H1 (cell line): ENCODE data around the gene PPP1R13B. TPM values are rescaled to one million over a fixed set of nuclear protein-coding genes. Genes with fewer than 3 reads are reported as not detected.
A peak's percentile ranks its signal among the peaks of the same experiment; 100 is the strongest.

Experiments
- CTCF ChIA-PET: fragments of 300-600 bp; sonication (Branson Sonifier 250); formaldehyde crosslinking; loops from one replicate; lab custom pipeline; 2021; ENCODE audit not compliant: partially characterized antibody; lab: Charles Lee
- POLR2A ChIA-PET: fragments of 300-600 bp; sonication (Branson Sonifier 250); formaldehyde crosslinking; loops from one replicate; lab custom pipeline; 2021; ENCODE audit warnings: inconsistent platforms; ENCODE audit not compliant: partially characterized antibody; lab: Charles Lee
- DNase-seq, 2 experiments: peaks; one replicate each; pipeline versions ENCODE4 v3.0.0 to v3.0.0-alpha.2; 2010 to 2022; ENCODE audit warnings: low spot score in 2 of 2, low read depth in 1 of 2, mixed read lengths in 1 of 2
- FAIRE-seq: peaks from 2 replicates; lab custom pipeline; 2011; peaks lifted over from hg19 to GRCh38; lab: Jason Lieb, UNC
- H2AFZ ChIP-seq: 2 replicates; pipeline ENCODE4 v1.8.1; 2012; ENCODE audit warnings: low read length, inconsistent platforms
- H2AK5ac ChIP-seq: 2 replicates; pipeline ENCODE4 v1.6.1; 2013; ENCODE audit warnings: low read depth, low read length
- H2BK120ac ChIP-seq: replicated peaks from 2 replicates; pipeline ENCODE3; 2013; ENCODE audit warnings: low read depth, low read length, inconsistent platforms
- H2BK12ac ChIP-seq: 2 replicates; pipeline ENCODE4 v1.6.1; 2013; ENCODE audit warnings: low read depth, low read length
- H2BK15ac ChIP-seq: 2 replicates; pipeline ENCODE4 v1.6.1; 2013; ENCODE audit warnings: low read length
- H2BK20ac ChIP-seq: 2 replicates; pipeline ENCODE4 v1.6.1; 2013; ENCODE audit warnings: low read length
- H2BK5ac ChIP-seq: 2 replicates; pipeline ENCODE4 v1.6.1; 2013; ENCODE audit warnings: low read depth, low read length
- H3K14ac ChIP-seq: 2 replicates; pipeline ENCODE4 v1.6.1; 2013; ENCODE audit warnings: inconsistent platforms; ENCODE audit not compliant: insufficient read length
- H3K18ac ChIP-seq: 2 replicates; pipeline ENCODE4 v1.6.1; 2013; ENCODE audit warnings: low read length; ENCODE audit errors: extremely low read depth
- H3K23ac ChIP-seq: 2 replicates; pipeline ENCODE4 v1.6.1; 2013; ENCODE audit warnings: inconsistent platforms; ENCODE audit not compliant: insufficient read length
- H3K23me2 ChIP-seq: 2 replicates; pipeline ENCODE4 v1.6.1; 2013; ENCODE audit warnings: low read depth, low read length
- H3K27ac ChIP-seq: 2 replicates; pipeline ENCODE4 v1.6.1; 2011; ENCODE audit warnings: low read depth, low read length, inconsistent platforms
- H3K27me3 ChIP-seq, 4 experiments: replicated peaks in 1 of 4; 1 replicate in 1 of 4; 2 replicates in 3 of 4; pipeline versions ENCODE4 v1.6.1 to v1.8.1; 2011 to 2013; ENCODE audit warnings: low read length in 3 of 4, mild to moderate bottlenecking in 3 of 4, inconsistent platforms in 2 of 4, mixed read lengths in 2 of 4, moderate library complexity in 1 of 4; ENCODE audit not compliant: control insufficient read depth in 3 of 4, insufficient read depth in 3 of 4; ENCODE audit errors: extremely low read depth in 1 of 4
- H3K36me3 ChIP-seq, 4 experiments: 2 replicates each; pipeline versions ENCODE4 v1.6.1 to v1.8.1; 2011 to 2013; ENCODE audit warnings: mild to moderate bottlenecking in 4 of 4, low read length in 3 of 4, moderate library complexity in 2 of 4, control low read depth in 1 of 4, inconsistent platforms in 1 of 4; ENCODE audit not compliant: insufficient read depth in 4 of 4, control insufficient read depth in 2 of 4
- H3K4ac ChIP-seq: replicated peaks from 2 replicates; pipeline ENCODE3; 2013; ENCODE audit warnings: low read length, low read depth, mixed read lengths, inconsistent platforms; ENCODE audit not compliant: insufficient read length
- H3K4me1 ChIP-seq, 4 experiments: replicated peaks in 1 of 4; 1 replicate in 1 of 4; 2 replicates in 3 of 4; pipeline versions ENCODE4 v1.6.1 to v1.8.1; 2011 to 2013; ENCODE audit warnings: low read length in 3 of 4, inconsistent platforms in 2 of 4, mixed read lengths in 1 of 4; ENCODE audit not compliant: insufficient read depth in 4 of 4, control insufficient read depth in 3 of 4
- H3K4me2 ChIP-seq, 2 experiments: 2 replicates each; pipeline versions ENCODE4 v1.6.1 to v1.8.1; 2011 to 2013; ENCODE audit warnings: low read depth in 2 of 2, low read length in 2 of 2, control low read depth in 1 of 2, inconsistent platforms in 1 of 2, mild to moderate bottlenecking in 1 of 2; ENCODE audit not compliant: insufficient read depth in 1 of 2
- H3K4me3 ChIP-seq, 4 experiments: fragments of 200-600, 300-600 bp in 1 of 4; sonication (generic), shearing (Covaris generic), sonication (Bioruptor Twin) in 1 of 4; 2 replicates each; pipeline versions ENCODE4 v1.5.1 to v1.8.1; 2011 to 2016; ENCODE audit warnings: low read length in 4 of 4, low read depth in 3 of 4, control low read depth in 2 of 4, inconsistent platforms in 2 of 4, mild to moderate bottlenecking in 2 of 4, mixed read lengths in 1 of 4, moderate library complexity in 1 of 4; ENCODE audit not compliant: insufficient read depth in 2 of 4; ENCODE audit errors: extremely low read depth in 1 of 4
- H3K56ac ChIP-seq: replicated peaks from 2 replicates; pipeline ENCODE3; 2013; ENCODE audit warnings: low read depth, mild to moderate bottlenecking, mixed read lengths, low read length, inconsistent platforms; ENCODE audit not compliant: insufficient read length
- H3K79me1 ChIP-seq: 2 replicates; pipeline ENCODE4 v1.6.1; 2013; ENCODE audit warnings: low read depth, low read length, control low read depth
- H3K79me2 ChIP-seq, 2 experiments: 2 replicates each; pipeline versions ENCODE4 v1.6.1 to v1.8.1; 2012 to 2013; ENCODE audit warnings: low read length in 2 of 2, mild to moderate bottlenecking in 2 of 2, inconsistent platforms in 1 of 2; ENCODE audit not compliant: insufficient read depth in 2 of 2, control insufficient read depth in 1 of 2
- H3K9ac ChIP-seq, 4 experiments: replicated peaks in 1 of 4; 1 replicate in 1 of 4; 2 replicates in 3 of 4; pipeline versions ENCODE4 v1.6.1 to v1.8.1; 2011 to 2013; ENCODE audit warnings: low read depth in 3 of 4, low read length in 3 of 4, control low read depth in 2 of 4, mild to moderate bottlenecking in 2 of 4, moderate library complexity in 2 of 4, inconsistent platforms in 1 of 4; ENCODE audit errors: extremely low read depth in 1 of 4
- H3K9me3 ChIP-seq, 2 experiments: 2 replicates each; pipeline versions ENCODE4 v1.6.1 to v1.8.1; 2012 to 2013; ENCODE audit warnings: mild to moderate bottlenecking in 2 of 2, moderate library complexity in 2 of 2, control low read depth in 1 of 2, inconsistent platforms in 1 of 2, low read depth in 1 of 2, low read length in 1 of 2, mixed read lengths in 1 of 2; ENCODE audit not compliant: insufficient read depth in 2 of 2
- H4K20me1 ChIP-seq, 2 experiments: replicated peaks in 1 of 2; 2 replicates each; pipeline versions ENCODE3 to v1.8.1; 2011 to 2013; ENCODE audit warnings: inconsistent platforms in 2 of 2, low read length in 2 of 2, mild to moderate bottlenecking in 1 of 2; ENCODE audit not compliant: insufficient read depth in 2 of 2, control insufficient read depth in 1 of 2
- H4K5ac ChIP-seq: 2 replicates; pipeline ENCODE4 v1.6.1; 2013; ENCODE audit warnings: low read length, low read depth, mixed read lengths, inconsistent platforms; ENCODE audit not compliant: insufficient read length
- H4K8ac ChIP-seq: 2 replicates; pipeline ENCODE4 v1.8.0; 2013; ENCODE audit warnings: mild to moderate bottlenecking, moderate library complexity, low read length, inconsistent platforms; ENCODE audit not compliant: insufficient read depth; ENCODE audit errors: extremely low read depth
- H4K91ac ChIP-seq: replicated peaks from 2 replicates; pipeline ENCODE3; 2013; ENCODE audit warnings: low read length, mixed read lengths, inconsistent platforms; ENCODE audit not compliant: insufficient read length
- CEBPB ChIP-seq: IDR thresholded peaks from 2 replicates; pipeline ENCODE4 v1.6.1; 2012; ENCODE audit warnings: low read depth, low read length
- HDAC6 ChIP-seq: IDR thresholded peaks from one replicate; pipeline ENCODE4 v1.7.1; 2012; ENCODE audit warnings: low read depth, mild to moderate bottlenecking, inconsistent platforms, low read length, moderate library complexity
- NRF1 ChIP-seq: IDR thresholded peaks from 2 replicates; pipeline ENCODE4 v1.6.1; 2011; ENCODE audit warnings: mild to moderate bottlenecking, low read depth, low read length, improper control_type of control experiment
- SIX5 ChIP-seq: IDR thresholded peaks from 2 replicates; pipeline ENCODE4 v1.6.1; 2011; ENCODE audit warnings: mild to moderate bottlenecking, low read depth, low read length
- WGBS, 2 experiments: shearing (Covaris generic) in 1 of 2; methylation state at CpG; one replicate each; pipeline versions ENCODE4 v1.1.6 to v1.1.7; 2013 to 2015; ENCODE audit warnings: low lambda C conversion rate in 2 of 2, mixed read lengths in 2 of 2, inconsistent platforms in 1 of 2, low coverage in 1 of 2, missing lambda C conversion rate in 1 of 2; ENCODE audit not compliant: insufficient replicate concordance in 2 of 2, insufficient coverage in 1 of 2, insufficient read length in 1 of 2; ENCODE audit errors: extremely low coverage in 1 of 2, missing lambda C conversion rate in 1 of 2; 5-methylcytosine and 5-hydroxymethylcytosine counted together
- polyA plus RNA-seq, 7 experiments: library from polyadenylated mRNA; depleted of rRNA in 3 of 7; stranded (reverse) in 5 of 7; unstranded in 2 of 7; fragments of >200 nt in 5 of 7; fragments of 200-250 nt in 2 of 7; gene quantifications; 1 replicate in 5 of 7; 2 replicates in 1 of 7; 4 replicates in 1 of 7; pipeline versions ENCODE4 v1.2.1 to v1.2.3, GENCODE V29; 2011 to 2013; ENCODE audit warnings: missing spikeins in 2 of 7, mixed read lengths in 2 of 7
- total RNA-seq: library from RNA; stranded (reverse); fragmentation: NEBNext Ultra II Directional; extraction: Animal tissue kit (Norgen Biotek cat#: 25700); gene quantifications from 2 replicates; pipeline ENCODE4 v1.2.1, GENCODE V29; 2021
- TF ChIP-seq, protein P1 (sequence below): IDR thresholded peaks from 2 replicates; pipeline ENCODE4 v1.6.1; 2011; ENCODE audit warnings: low read depth, mild to moderate bottlenecking, low read length; ENCODE audit not compliant: insufficient read depth

The PPP1R13B gene
- total and polyA plus RNA-seq, 2 of the 8 experiments (the other 6 are each of a cell fraction or from before 2014, with no cell fraction given): 2.6 to 8.9 TPM

DNA sequence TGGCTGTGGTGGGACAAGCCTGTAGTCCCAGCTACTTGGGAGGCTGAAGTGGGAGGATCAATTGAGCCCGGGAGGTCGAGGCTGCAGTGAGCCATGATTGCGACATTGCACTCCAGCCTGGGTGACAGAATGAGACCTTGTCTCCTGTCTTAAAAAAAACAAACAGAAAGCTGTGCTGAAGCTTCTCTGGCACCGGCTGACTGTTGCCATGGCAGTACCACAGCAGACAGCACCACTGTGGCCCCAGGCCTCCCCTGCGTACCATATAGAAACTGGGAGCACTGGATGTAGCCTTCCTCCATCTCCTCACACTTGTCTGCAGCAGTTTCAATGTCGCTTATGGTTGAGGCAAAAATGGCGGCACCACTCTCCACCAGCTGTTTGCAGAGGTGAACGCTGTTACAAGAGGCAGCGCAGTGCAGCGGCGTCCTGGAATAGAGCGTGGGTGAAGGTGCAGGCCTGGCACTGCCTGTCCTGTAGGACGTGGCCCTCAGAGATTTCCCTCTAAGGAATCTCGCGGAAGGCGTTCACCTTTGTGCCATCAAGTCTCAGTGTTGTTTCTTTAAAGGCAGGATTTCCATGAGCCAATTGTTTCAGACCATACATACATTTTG is 109.8 kb downstream of the PPP1R13B start:
- Histone ChIP-seq H3K56ac (no peak overlapping the region), H3K4me2 (no peak overlapping the region), H3K4me1 (peaks cover 0 to 3% (median under 1%) of the 10 kb centered on the region in 4 experiments; a peak in 3 of 7 replicates), H3K27ac (no peak overlapping the region), H2BK120ac (no peak overlapping the region), H3K79me2 (no peaks in the 10 kb centered on the region), H3K79me1 (no peaks in the 10 kb centered on the region), H3K23ac (no peak overlapping the region), H4K20me1 (peaks cover 0 to 6% of the 10 kb centered on the region in 2 experiments), H4K5ac (no peak overlapping the region), H4K91ac (no peak overlapping the region), H3K9me3 (no peaks in the 10 kb centered on the region), H2BK5ac (no peak overlapping the region), H3K18ac (no peak overlapping the region), H2BK15ac (no peak overlapping the region), H4K8ac (no peak overlapping the region), H3K4ac (no peak overlapping the region), H3K23me2 (no peaks in the 10 kb centered on the region), H3K27me3 (no peaks in the 10 kb centered on the region), H2BK20ac (no peak overlapping the region), H2AK5ac (no peak overlapping the region), H3K9ac (no peak overlapping the region), H2BK12ac (no peak overlapping the region), H2AFZ (no peak overlapping the region), H3K14ac (no peak overlapping the region), H3K36me3 (peaks cover 0 to 6% (median 2%) of the 10 kb centered on the region in 4 experiments; a peak in 4 of 8 replicates), H3K4me3 (no peak overlapping the region)
- FAIRE-seq (no peak), DNase-seq (no peak)
- 92% methylated on average over 16 of the region's 16 CpGs; no CpG with 5 or more reads in 1 of the 2 experiments for WGBS, 2 experiments
- TF ChIP-seq NRF1 (no peak), HDAC6 (no peak), SIX5 (no peak), CEBPB (0 out of 2 replicates have a peak, but pooled peaks have one; percentile 39)
- TF ChIP-seq, protein P1, sequence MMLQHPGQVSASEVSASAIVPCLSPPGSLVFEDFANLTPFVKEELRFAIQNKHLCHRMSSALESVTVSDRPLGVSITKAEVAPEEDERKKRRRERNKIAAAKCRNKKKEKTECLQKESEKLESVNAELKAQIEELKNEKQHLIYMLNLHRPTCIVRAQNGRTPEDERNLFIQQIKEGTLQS: no peak
- POLR2A ChIA-PET: interaction anchor here (1.4 kb wide), 1 partner anchor 11 kb away, joined by 3 read pairs; no protein-coding TSS in a partner anchor
- CTCF ChIA-PET: interaction anchor here (0.6 to 2.5 kb wide), 5 partner anchors 13 to 195 kb away, joined by 3 to 9 read pairs (median 4); no protein-coding TSS in a partner anchor
